Parathyroid adenoma (tissue), 2 donors: ENCODE data around the gene XRCC1.

ENCODE experiments used
- H2AFZ ChIP-seq: fragments of 300-600 bp; sonication (generic); one replicate; pipeline ENCODE4 v1.7.0; 2017; ENCODE audit warnings: antibody characterized with exemption, mild to moderate bottlenecking
- H3K27ac ChIP-seq: fragments of 300-600 bp; sonication (generic); one replicate; pipeline ENCODE4 v1.7.0; 2017
- H3K27me3 ChIP-seq: fragments of 300-600 bp; sonication (generic); one replicate; pipeline ENCODE4 v1.7.0; 2017; ENCODE audit warnings: low read length; ENCODE audit not compliant: control insufficient read depth, insufficient read depth
- H3K36me3 ChIP-seq: fragments of 300-600 bp; sonication (generic); one replicate; pipeline ENCODE4 v1.7.0; 2017; ENCODE audit warnings: low read length; ENCODE audit not compliant: control insufficient read depth, insufficient read depth
- H3K4me1 ChIP-seq: fragments of 300-600 bp; sonication (generic); one replicate; pipeline ENCODE4 v1.7.0; 2017; ENCODE audit warnings: control low read depth
- H3K4me2 ChIP-seq: fragments of 300-600 bp; sonication (generic); one replicate; pipeline ENCODE4 v1.7.0; 2017; ENCODE audit warnings: low read length
- H3K4me3 ChIP-seq: fragments of 300-600 bp; sonication (generic); one replicate; pipeline ENCODE4 v1.7.0; 2017; ENCODE audit warnings: low read depth, low read length
- H3K79me2 ChIP-seq: fragments of 300-600 bp; sonication (generic); one replicate; pipeline ENCODE4 v1.7.0; 2017; ENCODE audit warnings: control low read depth
- H3K9ac ChIP-seq: fragments of 300-600 bp; sonication (generic); one replicate; pipeline ENCODE4 v1.7.0; 2017; ENCODE audit warnings: mild to moderate bottlenecking
- H3K9me3 ChIP-seq: fragments of 300-600 bp; sonication (generic); one replicate; pipeline ENCODE4 v1.7.0; 2017; ENCODE audit warnings: low read length; ENCODE audit not compliant: control insufficient read depth
- CTCF ChIP-seq: fragments of 300-600 bp; sonication (generic); IDR thresholded peaks from one replicate; pipeline ENCODE4 v1.7.0; 2017; ENCODE audit warnings: antibody characterized with exemption, mild to moderate bottlenecking
- donor health status: primary hyperparathyroidism.

The XRCC1 gene

GRCh38 chr19:43510713-43511112, 64.6 kb downstream of the XRCC1 start:
- Histone ChIP-seq H3K27me3 (no peaks in the 10 kb centered on the region), H3K4me2 (no peak overlapping the region), H3K79me2 (no peaks in the 10 kb centered on the region), H2AFZ (no peak overlapping the region), H3K27ac (no peak overlapping the region), H3K4me3 (no peak overlapping the region), H3K4me1 (no peaks in the 10 kb centered on the region), H3K9me3 (no peaks in the 10 kb centered on the region), H3K9ac (no peak overlapping the region), H3K36me3 (no peaks in the 10 kb centered on the region)
- no peak for TF ChIP-seq CTCF

GRCh38 chr19:43507880-43508279, 67.4 kb downstream of the XRCC1 start:
- no peak overlapping the region for H3K27ac ChIP-seq
- no peak overlapping the region for H3K4me3 ChIP-seq

GRCh38 chr19:43506629-43507028, 68.7 kb downstream of the XRCC1 start:
- Histone ChIP-seq H3K27ac (no peak overlapping the region), H3K27me3 (no peaks in the 10 kb centered on the region), H3K4me2 (no peak overlapping the region), H3K9ac (no peak overlapping the region), H2AFZ (no peak overlapping the region), H3K4me3 (no peak overlapping the region), H3K4me1 (peaks cover 6% of the 10 kb centered on the region), H3K9me3 (no peaks in the 10 kb centered on the region), H3K36me3 (no peaks in the 10 kb centered on the region), H3K79me2 (no peaks in the 10 kb centered on the region)
- no peak for TF ChIP-seq CTCF

More at GRCh38 chr19:43507880-43508279, 67.4 kb downstream of the XRCC1 start:
- Histone ChIP-seq H3K9me3 (no peaks in the 10 kb centered on the region), H2AFZ (no peak overlapping the region), H3K27me3 (no peaks in the 10 kb centered on the region), H3K36me3 (no peaks in the 10 kb centered on the region), H3K79me2 (no peaks in the 10 kb centered on the region), H3K9ac (no peak overlapping the region), H3K4me1 (peaks cover 6% of the 10 kb centered on the region), H3K4me2 (no peak overlapping the region)
- TF ChIP-seq CTCF: no peak

- H3K79me2 ChIP-seq: no peaks in the 10 kb centered on the region
- no peaks in the 10 kb centered on the region for H3K9me3 ChIP-seq
- no peaks in the 10 kb centered on the region for H3K36me3 ChIP-seq
- H3K9ac ChIP-seq: no peak overlapping the region
- no peaks in the 10 kb centered on the region for H3K27me3 ChIP-seq
- no peak overlapping the region for H3K4me3 ChIP-seq
- H3K4me1 ChIP-seq: peaks cover 6% of the 10 kb centered on the region
- no peak overlapping the region for H3K4me2 ChIP-seq
- H3K27ac ChIP-seq: no peak overlapping the region
- TF ChIP-seq CTCF: no peak
- no peak overlapping the region for H2AFZ ChIP-seq
Observed at GRCh38 chr19:43505941-43506340, 69.4 kb downstream of the XRCC1 start.

- H3K27ac ChIP-seq: no peak overlapping the region
- H3K4me3 ChIP-seq: peak overlapping the region; percentile 90
- no peak for TF ChIP-seq CTCF
Observed at GRCh38 chr19:43505186-43505456, 70.2 kb downstream of the XRCC1 start.

More at GRCh38 chr19:43505186-43505456, 70.2 kb downstream of the XRCC1 start:
- Histone ChIP-seq H3K36me3 (no peaks in the 10 kb centered on the region), H3K4me1 (peaks cover 6% of the 10 kb centered on the region), H2AFZ (peak overlapping the region; percentile 95), H3K79me2 (no peaks in the 10 kb centered on the region), H3K4me2 (peak overlapping the region; percentile 99), H3K27me3 (no peaks in the 10 kb centered on the region), H3K9me3 (no peaks in the 10 kb centered on the region), H3K9ac (no peak overlapping the region)
